GM18519 (cell line): ENCODE results near the gene REM2.
A peak's percentile ranks its signal among the peaks of the same experiment; 100 is the strongest.
"Not testable (repeated sequence)": the region's sequence is repeated elsewhere in the genome, so short reads cannot be mapped to it uniquely, and the experiment has no call there.

Experiments used
- ATAC-seq: cut with Tn5 transposase; IDR thresholded peaks from one replicate; pipeline ENCODE4 v1.9.1; 2021; ENCODE audit warnings: mild to moderate bottlenecking, moderate library complexity; ENCODE audit not compliant: unreplicated experiment, low FRiP score

REM2 gene

GRCh38 chr14:22848351-22849164 lies 34.5 kb upstream of the REM2 start:
- no peak for ATAC-seq

- no peak for ATAC-seq
Measured at GRCh38 chr14:22849212-22849819, 33.7 kb upstream of the REM2 start.

GRCh38 chr14:22850944-22851764 lies 31.9 kb upstream of the REM2 start:
- ATAC-seq: no peak

GRCh38 chr14:22852178-22852577 lies 30.8 kb upstream of the REM2 start:
- ATAC-seq: not testable (repeated sequence)

- no peak for ATAC-seq
Measured at GRCh38 chr14:22852599-22852939, 30.5 kb upstream of the REM2 start.

- ATAC-seq: no peak
Measured at GRCh38 chr14:22852940-22853767, 29.9 kb upstream of the REM2 start.

- ATAC-seq: not testable (repeated sequence)
Measured at GRCh38 chr14:22854296-22854695, 28.7 kb upstream of the REM2 start.

GRCh38 chr14:22854963-22855724 lies 27.9 kb upstream of the REM2 start:
- ATAC-seq: no peak

GRCh38 chr14:22856428-22856827 lies 26.6 kb upstream of the REM2 start:
- no peak for ATAC-seq

GRCh38 chr14:22860377-22860776 lies 22.6 kb upstream of the REM2 start:
- ATAC-seq: not testable (repeated sequence)

- no peak for ATAC-seq
Measured at GRCh38 chr14:22861651-22862050, 21.4 kb upstream of the REM2 start.

GRCh38 chr14:22864979-22865378 lies 18.0 kb upstream of the REM2 start:
- ATAC-seq: no peak

- no peak for ATAC-seq
Measured at GRCh38 chr14:22865424-22866405, 17.3 kb upstream of the REM2 start.

- ATAC-seq: no peak
Measured at GRCh38 chr14:22866874-22867273, 16.1 kb upstream of the REM2 start.

- ATAC-seq: peak; percentile 39
Measured at GRCh38 chr14:22870811-22871223, 12.2 kb upstream of the REM2 start.

GRCh38 chr14:22871224-22872032 lies 11.6 kb upstream of the REM2 start, which contains the start of gene LRP10:
Gene LRP10 (plus strand): TSS chr14:22871740. CDS start chr14:22872304, 564 bp downstream.
- peak; percentile 46 for ATAC-seq

GRCh38 chr14:22872033-22872832 lies 10.8 kb upstream of the REM2 start:
- ATAC-seq: no peak
